Loucy (cell line): ENCODE data around the gene RBM20.

Experiments
- CTCF ChIP-seq: fragments of 200-600 bp; sonication (generic); conservative IDR thresholded peaks from 2 replicates; pipeline ENCODE4 v1.5.1; 2014; ENCODE audit warnings: mild to moderate bottlenecking, antibody characterized with exemption, low read length
- EZH2phosphoT487 ChIP-seq: fragments of 200-600 bp; IDR thresholded peaks from 2 replicates; pipeline ENCODE4 v1.6.1; 2018; ENCODE audit warnings: antibody characterized with exemption, mild to moderate bottlenecking, moderate library complexity, borderline replicate concordance

GRCh38 chr10:110644598-110645462 is 694 bp downstream of the RBM20 start:
- TF ChIP-seq CTCF = no peak
- TF ChIP-seq EZH2phosphoT487 = no peak
